H1 (cell line): ENCODE data around the gene BMF. TPM values are rescaled to one million over a fixed set of nuclear protein-coding genes. Genes with fewer than 3 reads are reported as not detected.

ENCODE experiments used
- CTCF ChIP-seq, 3 experiments: IDR thresholded peaks; 1 replicate in 2 of 3; 2 replicates in 1 of 3; pipeline versions ENCODE4 v1.5.1 to v1.6.1; 2011; ENCODE audit warnings: low read length in 3 of 3, mild to moderate bottlenecking in 3 of 3, inconsistent platforms in 2 of 3, low read depth in 1 of 3, moderate library complexity in 1 of 3; ENCODE audit not compliant: insufficient read depth in 1 of 3; ENCODE audit errors: control extremely low read depth in 1 of 3
- RAD21 ChIP-seq, 2 experiments: IDR thresholded peaks in 1 of 2; conservative IDR thresholded peaks in 1 of 2; 2 replicates each; pipeline ENCODE4 v1.6.1; 2011; ENCODE audit warnings: low read depth in 2 of 2, low read length in 2 of 2, improper control_type of control experiment in 1 of 2, inconsistent platforms in 1 of 2, mild to moderate bottlenecking in 1 of 2, moderate library complexity in 1 of 2
- polyA plus RNA-seq, 7 experiments: library from polyadenylated mRNA; depleted of rRNA in 3 of 7; stranded (reverse) in 5 of 7; unstranded in 2 of 7; fragments of >200 nt in 5 of 7; fragments of 200-250 nt in 2 of 7; gene quantifications; 1 replicate in 5 of 7; 2 replicates in 1 of 7; 4 replicates in 1 of 7; pipeline versions ENCODE4 v1.2.1 to v1.2.3, GENCODE V29; 2011 to 2013; ENCODE audit warnings: missing spikeins in 2 of 7, mixed read lengths in 2 of 7
- total RNA-seq: library from RNA; stranded (reverse); fragmentation: NEBNext Ultra II Directional; extraction: Animal tissue kit (Norgen Biotek cat#: 25700); gene quantifications from 2 replicates; pipeline ENCODE4 v1.2.1, GENCODE V29; 2021

The BMF gene
- total and polyA plus RNA-seq, 2 of the 8 experiments (the other 6 are each of a cell fraction or from before 2014, with no cell fraction given): 21.2 to 24.2 TPM

GRCh38 chr15:40100123-40100946 is 8.3 kb downstream of the BMF start (continued):
- TF ChIP-seq CTCF (IDR thresholded peaks at IDR 0.05; ENCODE audit: control extremely low read depth in 1 of 3, insufficient read depth in 1 of 3, low read depth in 1 of 3, low read length in 3 of 3): no peak
- TF ChIP-seq RAD21 (IDR thresholded peaks at IDR 0.05 in 1 of 2, conservative IDR thresholded peaks at IDR 0.05 in 1 of 2; ENCODE audit: low read depth in 2 of 2, low read length in 2 of 2): no peak
- TF ChIP-seq, all 59 proteins: peak for 0
